H1 (cell line): ENCODE results near the gene SGK2. TPM values are rescaled to one million over a fixed set of nuclear protein-coding genes. Genes with fewer than 3 reads are reported as not detected.
A peak's percentile ranks its signal among the peaks of the same experiment; 100 is the strongest.

Experiments used
- CTCF ChIA-PET: fragments of 300-600 bp; sonication (Branson Sonifier 250); formaldehyde crosslinking; loops from one replicate; lab custom pipeline; 2021; ENCODE audit not compliant: partially characterized antibody; lab: Charles Lee
- POLR2A ChIA-PET: fragments of 300-600 bp; sonication (Branson Sonifier 250); formaldehyde crosslinking; loops from one replicate; lab custom pipeline; 2021; ENCODE audit warnings: inconsistent platforms; ENCODE audit not compliant: partially characterized antibody; lab: Charles Lee
- DNase-seq, 2 experiments: peaks; one replicate each; pipeline versions ENCODE4 v3.0.0 to v3.0.0-alpha.2; 2010 to 2022; ENCODE audit warnings: low spot score in 2 of 2, low read depth in 1 of 2, mixed read lengths in 1 of 2
- FAIRE-seq: peaks from 2 replicates; lab custom pipeline; 2011; peaks lifted over from hg19 to GRCh38; lab: Jason Lieb, UNC
- H2AFZ ChIP-seq: 2 replicates; pipeline ENCODE4 v1.8.1; 2012; ENCODE audit warnings: low read length, inconsistent platforms
- H2AK5ac ChIP-seq: 2 replicates; pipeline ENCODE4 v1.6.1; 2013; ENCODE audit warnings: low read depth, low read length
- H2BK120ac ChIP-seq: replicated peaks from 2 replicates; pipeline ENCODE3; 2013; ENCODE audit warnings: low read depth, low read length, inconsistent platforms
- H2BK12ac ChIP-seq: 2 replicates; pipeline ENCODE4 v1.6.1; 2013; ENCODE audit warnings: low read depth, low read length
- H2BK15ac ChIP-seq: 2 replicates; pipeline ENCODE4 v1.6.1; 2013; ENCODE audit warnings: low read length
- H2BK20ac ChIP-seq: 2 replicates; pipeline ENCODE4 v1.6.1; 2013; ENCODE audit warnings: low read length
- H2BK5ac ChIP-seq: 2 replicates; pipeline ENCODE4 v1.6.1; 2013; ENCODE audit warnings: low read depth, low read length
- H3K14ac ChIP-seq: 2 replicates; pipeline ENCODE4 v1.6.1; 2013; ENCODE audit warnings: inconsistent platforms; ENCODE audit not compliant: insufficient read length
- H3K18ac ChIP-seq: 2 replicates; pipeline ENCODE4 v1.6.1; 2013; ENCODE audit warnings: low read length; ENCODE audit errors: extremely low read depth
- H3K23ac ChIP-seq: 2 replicates; pipeline ENCODE4 v1.6.1; 2013; ENCODE audit warnings: inconsistent platforms; ENCODE audit not compliant: insufficient read length
- H3K23me2 ChIP-seq: 2 replicates; pipeline ENCODE4 v1.6.1; 2013; ENCODE audit warnings: low read depth, low read length
- H3K27ac ChIP-seq: 2 replicates; pipeline ENCODE4 v1.6.1; 2011; ENCODE audit warnings: low read depth, low read length, inconsistent platforms
- H3K27me3 ChIP-seq, 4 experiments: replicated peaks in 1 of 4; 1 replicate in 1 of 4; 2 replicates in 3 of 4; pipeline versions ENCODE4 v1.6.1 to v1.8.1; 2011 to 2013; ENCODE audit warnings: low read length in 3 of 4, mild to moderate bottlenecking in 3 of 4, inconsistent platforms in 2 of 4, mixed read lengths in 2 of 4, moderate library complexity in 1 of 4; ENCODE audit not compliant: control insufficient read depth in 3 of 4, insufficient read depth in 3 of 4; ENCODE audit errors: extremely low read depth in 1 of 4
- H3K36me3 ChIP-seq, 4 experiments: 2 replicates each; pipeline versions ENCODE4 v1.6.1 to v1.8.1; 2011 to 2013; ENCODE audit warnings: mild to moderate bottlenecking in 4 of 4, low read length in 3 of 4, moderate library complexity in 2 of 4, control low read depth in 1 of 4, inconsistent platforms in 1 of 4; ENCODE audit not compliant: insufficient read depth in 4 of 4, control insufficient read depth in 2 of 4
- H3K4ac ChIP-seq: replicated peaks from 2 replicates; pipeline ENCODE3; 2013; ENCODE audit warnings: low read length, low read depth, mixed read lengths, inconsistent platforms; ENCODE audit not compliant: insufficient read length
- H3K4me1 ChIP-seq, 4 experiments: replicated peaks in 1 of 4; 1 replicate in 1 of 4; 2 replicates in 3 of 4; pipeline versions ENCODE4 v1.6.1 to v1.8.1; 2011 to 2013; ENCODE audit warnings: low read length in 3 of 4, inconsistent platforms in 2 of 4, mixed read lengths in 1 of 4; ENCODE audit not compliant: insufficient read depth in 4 of 4, control insufficient read depth in 3 of 4
- H3K4me2 ChIP-seq, 2 experiments: 2 replicates each; pipeline versions ENCODE4 v1.6.1 to v1.8.1; 2011 to 2013; ENCODE audit warnings: low read depth in 2 of 2, low read length in 2 of 2, control low read depth in 1 of 2, inconsistent platforms in 1 of 2, mild to moderate bottlenecking in 1 of 2; ENCODE audit not compliant: insufficient read depth in 1 of 2
- H3K4me3 ChIP-seq, 4 experiments: fragments of 200-600, 300-600 bp in 1 of 4; sonication (generic), shearing (Covaris generic), sonication (Bioruptor Twin) in 1 of 4; 2 replicates each; pipeline versions ENCODE4 v1.5.1 to v1.8.1; 2011 to 2016; ENCODE audit warnings: low read length in 4 of 4, low read depth in 3 of 4, control low read depth in 2 of 4, inconsistent platforms in 2 of 4, mild to moderate bottlenecking in 2 of 4, mixed read lengths in 1 of 4, moderate library complexity in 1 of 4; ENCODE audit not compliant: insufficient read depth in 2 of 4; ENCODE audit errors: extremely low read depth in 1 of 4
- H3K56ac ChIP-seq: replicated peaks from 2 replicates; pipeline ENCODE3; 2013; ENCODE audit warnings: low read depth, mild to moderate bottlenecking, mixed read lengths, low read length, inconsistent platforms; ENCODE audit not compliant: insufficient read length
- H3K79me1 ChIP-seq: 2 replicates; pipeline ENCODE4 v1.6.1; 2013; ENCODE audit warnings: low read depth, low read length, control low read depth
- H3K79me2 ChIP-seq, 2 experiments: 2 replicates each; pipeline versions ENCODE4 v1.6.1 to v1.8.1; 2012 to 2013; ENCODE audit warnings: low read length in 2 of 2, mild to moderate bottlenecking in 2 of 2, inconsistent platforms in 1 of 2; ENCODE audit not compliant: insufficient read depth in 2 of 2, control insufficient read depth in 1 of 2
- H3K9ac ChIP-seq, 4 experiments: replicated peaks in 1 of 4; 1 replicate in 1 of 4; 2 replicates in 3 of 4; pipeline versions ENCODE4 v1.6.1 to v1.8.1; 2011 to 2013; ENCODE audit warnings: low read depth in 3 of 4, low read length in 3 of 4, control low read depth in 2 of 4, mild to moderate bottlenecking in 2 of 4, moderate library complexity in 2 of 4, inconsistent platforms in 1 of 4; ENCODE audit errors: extremely low read depth in 1 of 4
- H3K9me3 ChIP-seq, 2 experiments: 2 replicates each; pipeline versions ENCODE4 v1.6.1 to v1.8.1; 2012 to 2013; ENCODE audit warnings: mild to moderate bottlenecking in 2 of 2, moderate library complexity in 2 of 2, control low read depth in 1 of 2, inconsistent platforms in 1 of 2, low read depth in 1 of 2, low read length in 1 of 2, mixed read lengths in 1 of 2; ENCODE audit not compliant: insufficient read depth in 2 of 2
- H4K20me1 ChIP-seq, 2 experiments: replicated peaks in 1 of 2; 2 replicates each; pipeline versions ENCODE3 to v1.8.1; 2011 to 2013; ENCODE audit warnings: inconsistent platforms in 2 of 2, low read length in 2 of 2, mild to moderate bottlenecking in 1 of 2; ENCODE audit not compliant: insufficient read depth in 2 of 2, control insufficient read depth in 1 of 2
- H4K5ac ChIP-seq: 2 replicates; pipeline ENCODE4 v1.6.1; 2013; ENCODE audit warnings: low read length, low read depth, mixed read lengths, inconsistent platforms; ENCODE audit not compliant: insufficient read length
- H4K8ac ChIP-seq: 2 replicates; pipeline ENCODE4 v1.8.0; 2013; ENCODE audit warnings: mild to moderate bottlenecking, moderate library complexity, low read length, inconsistent platforms; ENCODE audit not compliant: insufficient read depth; ENCODE audit errors: extremely low read depth
- H4K91ac ChIP-seq: replicated peaks from 2 replicates; pipeline ENCODE3; 2013; ENCODE audit warnings: low read length, mixed read lengths, inconsistent platforms; ENCODE audit not compliant: insufficient read length
- EZH2 ChIP-seq: fragments of 200-600 bp; sonication (generic); IDR thresholded peaks from 2 replicates; pipeline ENCODE4 v1.7.1; 2012; ENCODE audit warnings: low read depth, mild to moderate bottlenecking, moderate library complexity, low read length, inconsistent platforms; ENCODE audit not compliant: severe bottlenecking
- FOSL1 ChIP-seq: IDR thresholded peaks from 2 replicates; pipeline ENCODE4 v1.6.1; 2011; ENCODE audit warnings: mild to moderate bottlenecking, low read depth, low read length, moderate library complexity; ENCODE audit not compliant: insufficient read depth
- RFX5 ChIP-seq: IDR thresholded peaks from 2 replicates; pipeline ENCODE4 v1.6.1; 2011; ENCODE audit warnings: low read depth, low read length, improper control_type of control experiment, borderline replicate concordance
- SIRT6 ChIP-seq: IDR thresholded peaks from one replicate; pipeline ENCODE4 v1.7.1; 2012; ENCODE audit warnings: low read length, inconsistent platforms
- TBP ChIP-seq: IDR thresholded peaks from 2 replicates; pipeline ENCODE4 v1.6.1; 2011; ENCODE audit warnings: low read depth, low read length, improper control_type of control experiment
- WGBS, 2 experiments: shearing (Covaris generic) in 1 of 2; methylation state at CpG; one replicate each; pipeline versions ENCODE4 v1.1.6 to v1.1.7; 2013 to 2015; ENCODE audit warnings: low lambda C conversion rate in 2 of 2, mixed read lengths in 2 of 2, inconsistent platforms in 1 of 2, low coverage in 1 of 2, missing lambda C conversion rate in 1 of 2; ENCODE audit not compliant: insufficient replicate concordance in 2 of 2, insufficient coverage in 1 of 2, insufficient read length in 1 of 2; ENCODE audit errors: extremely low coverage in 1 of 2, missing lambda C conversion rate in 1 of 2; 5-methylcytosine and 5-hydroxymethylcytosine counted together
- polyA plus RNA-seq, 7 experiments: library from polyadenylated mRNA; depleted of rRNA in 3 of 7; stranded (reverse) in 5 of 7; unstranded in 2 of 7; fragments of >200 nt in 5 of 7; fragments of 200-250 nt in 2 of 7; gene quantifications; 1 replicate in 5 of 7; 2 replicates in 1 of 7; 4 replicates in 1 of 7; pipeline versions ENCODE4 v1.2.1 to v1.2.3, GENCODE V29; 2011 to 2013; ENCODE audit warnings: missing spikeins in 2 of 7, mixed read lengths in 2 of 7
- total RNA-seq: library from RNA; stranded (reverse); fragmentation: NEBNext Ultra II Directional; extraction: Animal tissue kit (Norgen Biotek cat#: 25700); gene quantifications from 2 replicates; pipeline ENCODE4 v1.2.1, GENCODE V29; 2021

The SGK2 gene
- total and polyA plus RNA-seq, 2 of the 8 experiments (the other 6 are each of a cell fraction or from before 2014, with no cell fraction given), result 0.21 TPM; not detected in 1

DNA sequence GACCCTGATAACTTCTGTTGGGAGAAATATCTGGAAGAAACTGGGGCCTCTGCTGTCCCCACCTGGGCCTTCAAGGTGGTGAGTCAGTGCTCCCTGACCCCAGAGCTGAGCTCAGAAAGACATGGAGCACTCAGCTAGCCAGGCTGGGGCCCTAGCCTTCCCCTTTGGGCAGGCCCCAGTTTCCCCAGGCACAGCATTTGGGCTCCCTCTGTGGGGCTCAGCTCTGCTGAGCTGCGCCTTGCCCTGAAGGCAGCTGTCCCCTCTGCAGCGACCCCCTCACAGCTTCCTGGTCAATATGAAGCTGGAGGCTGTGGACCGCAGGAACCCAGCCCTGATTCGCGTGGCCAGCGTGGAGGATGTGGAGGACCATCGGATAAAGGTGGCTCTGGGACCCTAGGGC, 24.8 kb upstream of the SGK2 start:
- no peak for FAIRE-seq
- H2AFZ ChIP-seq, result no peak overlapping the region
- no peak overlapping the region for H2BK120ac ChIP-seq
- POLR2A ChIA-PET, result interaction anchor here (1.5 kb wide), 1 partner anchor 188 kb away, joined by 3 read pairs; no protein-coding TSS in a partner anchor
- no peak overlapping the region for H4K5ac ChIP-seq
- DNase-seq, result no peak
- 95% methylated on average over 6 of the region's 7 CpGs; no CpG with 5 or more reads in 1 of the 2 experiments for WGBS, 2 experiments
- H3K23ac ChIP-seq, result no peak overlapping the region
- H3K56ac ChIP-seq, result no peak overlapping the region
- no peaks in the 10 kb centered on the region for H3K23me2 ChIP-seq
- TF ChIP-seq EZH2, result no peak
- TF ChIP-seq FOSL1, result no peak
- no peak for TF ChIP-seq SIRT6
- no peak for TF ChIP-seq RFX5
- TF ChIP-seq TBP, result no peak
- H3K9ac ChIP-seq, result no peak overlapping the region
- no peak overlapping the region for H2BK20ac ChIP-seq
- H3K36me3 ChIP-seq, result peaks cover 0 to 6% (median 3%) of the 10 kb centered on the region in 4 experiments; a peak in 3 of 8 replicates
- H4K91ac ChIP-seq, result no peak overlapping the region
- no peak overlapping the region for H2AK5ac ChIP-seq
- no peak overlapping the region for H2BK15ac ChIP-seq
- H2BK5ac ChIP-seq, result no peak overlapping the region
- H3K9me3 ChIP-seq, result no peaks in the 10 kb centered on the region
- no peaks in the 10 kb centered on the region for H3K79me1 ChIP-seq
- no peaks in the 10 kb centered on the region for H3K27me3 ChIP-seq
- H3K4me2 ChIP-seq, result no peak overlapping the region
- CTCF ChIA-PET, result interaction anchor here (0.6 kb wide), 1 partner anchor 499 kb away, joined by 4 read pairs; no protein-coding TSS in a partner anchor
- H4K20me1 ChIP-seq, result peaks cover 4 to 5% of the 10 kb centered on the region in 2 experiments
- H3K27ac ChIP-seq, result no peak overlapping the region
- H3K14ac ChIP-seq, result no peak overlapping the region
- H3K18ac ChIP-seq, result no peak overlapping the region
- H3K79me2 ChIP-seq, result no peaks in the 10 kb centered on the region
- no peak overlapping the region for H3K4ac ChIP-seq
- H3K4me1 ChIP-seq, result no peaks in the 10 kb centered on the region
- H4K8ac ChIP-seq, result 0 out of 2 replicates have a peak overlapping the region, but pooled peaks have one; percentile 1
- no peak overlapping the region for H3K4me3 ChIP-seq
- no peak overlapping the region for H2BK12ac ChIP-seq
